Measurements from ENCODE around the gene RPL13A. TPM values are rescaled to one million over a fixed set of nuclear protein-coding genes. Genes with fewer than 3 reads are reported as not detected.

RPL13A gene
- total RNA-seq, 1 donor: 1,887 TPM

GRCh38 chr19:49497047-49497788, 9.8 kb downstream of the RPL13A start:
- DNase-seq (ENCODE audit: low read depth): peak; percentile 59
- peak overlapping the region; percentile 95 for H3K4me3 ChIP-seq (ENCODE audit: low read depth, low read length)
- no peak for TF ChIP-seq CTCF (IDR thresholded peaks at IDR 0.05; ENCODE audit: insufficient read depth, low read depth, low read length)

GRCh38 chr19:49497789-49498103, 10.3 kb downstream of the RPL13A start:
- DNase-seq (ENCODE audit: low read depth): no peak
- TF ChIP-seq CTCF (IDR thresholded peaks at IDR 0.05; ENCODE audit: insufficient read depth, low read depth, low read length): no peak
- peak overlapping the region; percentile 95 for H3K4me3 ChIP-seq (ENCODE audit: low read depth, low read length)

- H3K4me3 ChIP-seq (ENCODE audit: low read depth, low read length): no peak overlapping the region
- TF ChIP-seq CTCF (IDR thresholded peaks at IDR 0.05; ENCODE audit: insufficient read depth, low read depth, low read length): no peak
- DNase-seq (ENCODE audit: low read depth): no peak
These were observed 11.1 kb downstream of the RPL13A start for GRCh38 chr19:49498475-49498874.

GRCh38 chr19:49499030-49499670, 11.7 kb downstream of the RPL13A start:
- no peak for DNase-seq (ENCODE audit: low read depth)
- no peak overlapping the region for H3K4me3 ChIP-seq (ENCODE audit: low read depth, low read length)
- no peak for TF ChIP-seq CTCF (IDR thresholded peaks at IDR 0.05; ENCODE audit: insufficient read depth, low read depth, low read length)

GRCh38 chr19:49502866-49503581, 15.6 kb downstream of the RPL13A start:
- TF ChIP-seq CTCF (IDR thresholded peaks at IDR 0.05; ENCODE audit: insufficient read depth, low read depth, low read length): peak; percentile 68
- no peak overlapping the region for H3K4me3 ChIP-seq (ENCODE audit: low read depth, low read length)
- DNase-seq (ENCODE audit: low read depth): peak; percentile 85

- no peak for DNase-seq (ENCODE audit: low read depth)
- no peak for TF ChIP-seq CTCF (IDR thresholded peaks at IDR 0.05; ENCODE audit: insufficient read depth, low read depth, low read length)
These were observed 16.2 kb downstream of the RPL13A start for GRCh38 chr19:49503582-49503962.

More at GRCh38 chr19:49503582-49503962, 16.2 kb downstream of the RPL13A start:
- no peak overlapping the region for H3K4me3 ChIP-seq (ENCODE audit: low read depth, low read length)
